Iris pigment epithelial cell (primary cell): ENCODE results near the gene STUM.
A peak's percentile ranks its signal among the peaks of the same experiment; 100 is the strongest.

ENCODE experiments used
- DNase-seq: peaks from one replicate; pipeline ENCODE4 v3.0.0-alpha.2; 2011; ENCODE audit warnings: low read depth

STUM gene

DNA sequence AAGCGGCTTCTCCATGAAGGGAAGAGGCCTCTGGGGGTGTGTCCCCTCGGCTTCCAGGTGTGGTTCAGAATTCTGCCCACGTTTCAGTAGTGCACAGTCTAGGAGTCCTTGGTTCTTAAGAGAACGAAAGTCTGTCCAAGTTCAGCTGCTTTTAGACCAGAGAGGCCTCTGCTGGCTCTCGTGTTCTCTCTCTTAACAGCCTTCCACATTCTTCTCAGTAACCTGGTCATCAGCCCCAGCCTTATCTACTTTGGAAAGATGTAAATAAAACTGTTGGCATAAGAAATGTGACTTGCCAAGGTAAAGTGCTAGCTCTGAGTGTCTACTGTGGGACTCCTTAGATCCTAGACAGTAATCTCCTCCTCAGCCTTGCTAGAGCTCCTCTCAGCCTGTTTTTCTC, 15.3 kb upstream of the STUM start:
- DNase-seq, result no peak

- no peak for DNase-seq
Measured at GRCh38 chr1:226534098-226534497, 14.5 kb upstream of the STUM start.

DNA sequence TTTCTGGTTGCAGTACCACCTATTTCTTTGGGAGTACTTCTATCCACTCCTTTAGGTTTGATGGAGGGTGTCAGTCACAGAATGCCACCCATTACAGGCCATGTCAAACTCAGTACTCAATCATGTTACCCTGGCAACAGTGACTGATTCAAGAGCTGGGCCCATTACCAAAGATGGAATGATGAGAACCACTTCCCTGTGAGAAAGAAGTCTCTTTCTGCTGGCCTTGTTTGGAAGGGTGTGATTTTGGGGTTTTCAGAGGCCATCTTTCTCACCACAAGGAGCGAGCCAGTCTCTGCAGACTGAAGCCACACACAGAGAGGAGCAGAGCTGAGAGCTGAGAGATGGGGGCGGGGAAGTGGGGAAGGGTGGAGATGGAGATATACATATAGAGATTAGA, 13.9 kb upstream of the STUM start:
- DNase-seq, result no peak

GRCh38 chr1:226535666-226536065, 12.9 kb upstream of the STUM start:
- DNase-seq, result no peak

DNA sequence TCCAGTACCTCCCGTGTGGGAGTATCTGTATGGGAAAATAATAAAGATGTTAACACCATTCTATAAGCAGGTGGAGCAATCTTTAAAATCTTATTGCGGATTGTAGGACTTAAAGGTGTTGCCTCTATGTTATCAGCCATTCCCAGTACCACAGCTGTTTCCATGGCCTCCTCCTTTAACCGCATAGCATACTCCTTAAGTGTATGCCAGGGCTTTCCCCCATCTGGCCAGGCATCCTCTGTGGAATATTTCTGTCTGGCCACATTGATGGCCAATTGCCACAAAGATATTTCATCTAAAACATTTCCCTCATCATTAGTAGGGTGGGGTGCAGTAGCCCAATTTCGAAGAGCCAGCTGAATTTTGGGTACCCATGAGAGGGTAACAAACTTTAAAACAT, 7.3 kb upstream of the STUM start:
- no peak for DNase-seq

GRCh38 chr1:226541631-226542622, 6.6 kb upstream of the STUM start:
- DNase-seq, result peak; percentile 27

GRCh38 chr1:226542623-226543103, 5.9 kb upstream of the STUM start:
- no peak for DNase-seq

GRCh38 chr1:226545836-226546596, 2.5 kb upstream of the STUM start:
- no peak for DNase-seq

DNA sequence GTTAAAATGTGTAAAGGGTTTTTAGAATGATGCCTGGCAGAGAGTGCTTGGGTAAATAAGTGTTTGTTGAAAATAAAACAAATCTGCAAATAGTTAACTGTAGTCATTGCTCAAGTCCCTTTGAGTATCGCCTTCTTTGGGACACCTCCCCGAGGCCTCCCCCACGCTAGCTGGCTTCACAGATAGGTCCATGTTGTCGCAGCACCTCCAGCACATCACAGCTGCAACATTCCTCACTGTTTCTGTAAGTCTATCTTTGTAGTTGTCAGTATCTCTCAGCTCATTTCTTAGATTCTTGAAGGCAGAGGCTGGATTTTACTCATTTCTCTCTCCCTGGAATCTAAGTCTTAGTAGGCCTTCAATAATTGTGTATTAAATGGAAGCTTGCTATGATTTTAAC, 1.6 kb upstream of the STUM start:
- no peak for DNase-seq

- peak; percentile 90 for DNase-seq
Measured at GRCh38 chr1:226547754-226548191, 791 bp upstream of the STUM start.

DNA sequence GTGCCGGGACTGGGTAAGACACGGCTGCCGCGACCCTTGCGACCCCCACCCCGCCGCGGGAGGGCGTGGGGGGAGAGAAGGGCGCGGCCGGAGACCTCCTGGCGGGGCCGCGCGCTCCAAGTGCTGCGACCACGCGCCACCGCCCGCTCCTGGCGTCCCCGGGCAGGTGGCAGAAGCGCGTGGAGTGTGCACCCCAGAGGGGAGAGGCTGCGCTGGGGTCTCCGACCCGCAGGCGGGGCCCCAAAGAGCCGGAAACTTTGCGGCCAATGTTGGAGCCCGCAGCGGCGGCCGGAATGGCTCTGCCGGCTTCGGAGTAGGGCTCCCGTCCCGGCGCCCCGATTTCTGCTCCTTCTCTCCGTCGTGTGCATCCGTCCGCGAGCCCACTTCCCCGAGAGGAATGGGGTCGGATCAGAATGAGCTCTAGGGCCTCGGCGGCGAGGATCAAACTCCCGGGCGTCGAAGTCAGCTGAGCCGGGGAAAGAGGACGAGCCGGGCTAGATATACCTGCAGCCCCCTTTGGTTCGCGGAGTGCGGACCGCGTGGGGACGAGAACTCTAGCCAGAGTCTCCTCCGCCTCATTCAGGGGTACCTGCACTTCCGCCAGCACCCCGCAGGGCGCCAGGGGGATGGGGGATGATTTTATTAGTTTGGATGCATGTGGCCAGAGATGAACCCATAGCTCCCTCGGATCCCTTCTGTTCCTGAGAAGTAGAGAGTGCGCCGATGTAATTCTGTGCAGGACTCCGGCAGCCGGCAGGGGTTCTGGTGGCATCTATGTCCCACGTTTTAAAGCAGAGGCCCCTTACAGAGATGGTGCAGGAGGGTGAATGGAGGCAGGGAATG, 751 bp downstream of the STUM start:
- no peak for DNase-seq

DNA sequence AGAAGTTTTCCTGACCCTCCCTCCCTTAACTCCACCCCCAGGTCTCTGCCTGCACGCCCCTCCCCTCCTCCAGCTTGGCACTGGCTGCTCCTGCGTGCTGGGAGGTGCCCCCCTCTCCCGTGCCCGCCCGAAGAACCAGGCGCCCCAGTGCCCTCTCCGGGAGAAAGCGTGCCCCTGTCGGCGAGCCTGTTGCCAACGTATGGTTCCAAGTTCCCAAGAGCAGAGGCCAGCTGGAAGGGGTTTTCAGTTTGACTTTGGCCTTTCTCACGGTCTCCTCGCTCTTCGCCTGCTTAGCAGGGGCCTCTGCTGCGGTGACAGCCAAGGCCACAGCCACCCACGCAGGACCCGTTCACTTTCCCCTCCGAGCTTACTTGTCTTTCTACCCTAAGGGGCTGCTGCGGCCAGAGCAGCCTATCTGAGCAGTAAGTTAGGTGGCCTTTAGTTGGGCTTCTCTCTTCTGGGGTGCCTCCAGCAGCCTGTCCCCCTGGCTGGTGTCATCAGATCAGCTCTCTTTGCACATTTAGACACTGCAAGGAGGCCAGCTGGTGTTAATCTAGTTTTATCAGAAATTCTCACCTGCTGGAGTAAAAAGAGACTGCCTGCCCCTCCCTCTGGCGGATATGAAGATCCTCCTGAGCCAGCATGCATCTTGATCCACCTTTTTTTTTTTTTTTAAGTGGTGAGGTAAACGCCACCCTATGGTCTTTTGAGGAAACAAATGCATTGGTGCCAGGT, 1.5 kb downstream of the STUM start:
- DNase-seq, result no peak

GRCh38 chr1:226550672-226551041, 2.1 kb downstream of the STUM start:
- DNase-seq, result no peak

DNA sequence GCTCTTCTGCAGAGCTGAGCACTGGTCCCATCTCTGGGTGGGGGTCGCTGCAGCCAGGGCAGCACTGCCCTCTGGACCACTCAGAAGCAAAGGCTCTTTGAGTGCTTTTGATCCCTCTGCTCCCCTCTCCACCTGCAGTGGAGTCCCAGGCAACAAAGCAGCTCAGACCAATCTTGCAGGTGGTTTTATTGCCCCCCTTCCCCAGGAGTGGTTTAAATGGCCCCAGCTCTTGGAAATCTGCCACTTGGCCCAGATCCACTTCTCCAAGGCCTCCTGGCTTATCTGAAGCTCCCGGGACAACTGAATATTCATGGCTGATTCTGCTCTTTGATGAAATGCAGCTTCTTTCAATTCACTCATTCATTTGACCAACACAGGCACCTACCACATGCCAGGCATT, 2.7 kb downstream of the STUM start:
- DNase-seq, result no peak

DNA sequence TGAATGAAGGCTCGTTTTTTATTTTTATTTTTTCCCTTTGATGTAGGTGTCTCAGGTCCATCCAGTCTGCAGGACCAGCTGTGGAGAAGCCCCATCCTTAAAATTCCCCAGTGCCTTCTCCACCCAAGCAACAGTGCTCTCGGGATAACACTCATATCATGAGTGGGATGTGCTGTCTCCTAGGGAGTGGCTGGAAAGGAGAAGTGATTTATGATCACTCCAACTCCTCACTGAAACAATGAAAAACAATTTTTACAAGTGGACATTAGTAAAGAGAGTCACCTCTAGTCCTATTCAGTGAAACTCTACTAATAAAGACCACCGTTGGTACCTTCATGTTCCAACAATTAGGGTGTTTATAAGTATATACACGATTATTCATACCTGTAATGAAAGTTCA, 3.5 kb downstream of the STUM start:
- no peak for DNase-seq

DNA sequence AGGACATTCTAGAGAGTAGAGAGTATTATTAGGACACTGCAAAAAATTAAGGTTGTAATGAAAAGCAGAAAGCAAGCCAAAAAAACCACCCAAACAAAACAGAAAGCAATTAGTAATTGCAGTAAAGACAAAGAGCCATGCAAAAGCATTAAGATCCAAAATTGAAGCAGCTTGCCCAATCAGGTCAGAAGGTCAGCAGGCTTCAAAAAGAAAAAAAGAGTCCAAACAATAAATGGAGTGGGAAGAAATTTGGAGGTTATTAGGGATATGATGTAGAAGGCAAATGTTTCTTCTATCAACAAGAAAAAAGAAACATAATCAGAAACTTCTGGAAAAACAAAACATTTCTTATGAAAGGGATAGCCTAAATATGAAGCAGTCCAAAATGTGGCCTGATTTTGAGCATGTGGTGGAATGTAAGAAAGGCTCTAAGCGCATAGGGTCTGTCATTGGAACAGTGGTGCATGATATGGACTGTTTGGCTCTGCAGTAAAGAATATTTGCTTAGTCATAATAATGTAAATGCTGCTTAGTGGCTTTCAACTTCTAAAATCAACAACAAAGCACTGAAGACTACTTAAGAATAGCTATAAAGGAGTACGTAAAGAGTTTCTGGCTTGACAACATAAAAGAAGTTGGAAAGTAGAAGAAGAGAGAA, 4.8 kb downstream of the STUM start:
- DNase-seq, result no peak

DNA sequence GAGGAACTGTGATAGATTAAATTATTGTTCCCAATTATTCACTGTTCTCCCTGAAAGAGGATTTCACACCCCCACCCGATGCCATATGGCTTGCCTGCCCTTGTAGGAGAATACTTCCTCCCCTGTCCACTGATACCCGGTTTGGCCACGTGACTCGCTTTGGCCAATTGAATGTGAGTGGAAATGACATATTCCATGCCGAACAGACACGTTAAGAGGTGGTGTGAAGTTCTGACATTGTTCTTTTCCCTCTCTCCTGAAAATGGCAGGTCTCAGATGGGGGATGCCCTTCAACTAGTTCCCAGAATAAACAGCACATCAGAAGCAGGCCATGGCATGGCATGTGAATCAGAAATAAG, 5.3 kb downstream of the STUM start:
- no peak for DNase-seq

DNA sequence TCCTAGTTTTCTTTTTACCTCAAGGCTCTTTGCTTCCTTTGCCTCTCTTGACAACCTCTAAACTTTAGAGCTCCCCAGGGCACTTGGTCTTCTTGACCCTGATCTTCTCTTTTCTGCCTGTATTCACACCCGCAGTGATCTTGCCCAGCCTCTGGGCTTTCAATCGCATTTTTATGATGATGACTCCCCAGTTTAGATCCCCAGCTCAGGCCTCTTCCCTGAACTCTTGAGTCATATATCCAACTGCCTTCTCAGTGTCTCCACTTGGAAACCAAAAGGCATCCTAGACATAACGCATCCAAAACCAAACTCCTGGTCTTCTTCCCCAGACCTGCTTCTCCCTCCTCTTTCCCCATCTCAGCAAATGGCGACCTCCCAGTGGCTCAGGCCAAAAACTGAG, 6.5 kb downstream of the STUM start:
- DNase-seq, result no peak

DNA sequence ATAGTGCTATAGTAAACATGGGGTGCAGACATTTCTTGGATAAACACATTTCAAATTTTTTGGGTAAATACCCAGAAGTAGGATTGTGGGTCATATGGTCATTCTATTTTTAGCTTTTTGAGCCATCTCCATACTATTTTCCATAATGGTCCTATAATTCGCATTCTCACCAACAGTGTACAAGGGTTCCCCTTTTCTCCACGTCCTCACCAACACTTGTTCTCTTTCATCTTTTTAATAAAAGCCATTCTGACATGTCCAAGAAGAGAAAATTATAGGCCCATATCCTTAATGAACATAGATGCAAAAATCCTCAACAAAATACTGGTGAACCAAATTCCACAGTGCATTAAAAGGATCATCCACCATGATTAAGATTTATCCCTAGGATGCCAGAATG, 8.9 kb downstream of the STUM start:
- no peak for DNase-seq

DNA sequence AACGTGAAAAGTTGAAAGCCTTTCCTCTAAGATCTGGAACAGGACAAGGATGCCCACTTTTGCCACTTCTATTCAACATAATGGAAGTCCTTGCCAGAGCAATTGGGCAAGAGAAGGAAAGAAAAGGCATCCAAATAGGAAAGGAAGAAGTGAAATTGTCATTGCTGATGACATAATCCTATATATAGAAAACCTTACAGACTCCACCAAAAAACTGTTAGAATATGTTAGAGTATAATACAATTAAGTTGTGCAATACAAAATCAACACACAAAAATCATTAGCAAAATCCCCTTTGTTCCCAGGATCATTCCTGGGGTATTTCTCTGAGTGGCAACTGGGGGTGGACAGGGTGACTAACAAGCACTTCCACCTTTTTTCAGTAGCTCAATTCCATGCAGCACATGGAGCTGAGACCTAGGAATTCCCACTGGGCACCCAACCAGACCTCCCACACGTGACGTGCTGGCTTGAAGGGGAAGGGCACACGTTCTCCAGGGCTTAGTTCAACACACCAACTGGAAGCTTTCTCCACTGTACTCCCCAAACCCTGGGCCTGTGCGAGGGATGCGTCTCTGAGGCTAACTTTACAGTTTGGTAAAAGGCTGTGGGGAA, 9.6 kb downstream of the STUM start:
- DNase-seq, result no peak

- no peak for DNase-seq
Measured at GRCh38 chr1:226560243-226560642, 11.7 kb downstream of the STUM start.
